Activated naive CD4-positive, alpha-beta T cell treated with anti-CD3 and anti-CD28 coated beads for 36 hours (primary cell): ENCODE results near the gene STX18. TPM values are rescaled to one million over a fixed set of nuclear protein-coding genes. Genes with fewer than 3 reads are reported as not detected.
A peak's percentile ranks its signal among the peaks of the same experiment; 100 is the strongest.

Experiments used
- CTCF ChIA-PET: fragments of 350-600 bp; sonication (Branson Sonifier 250); formaldehyde crosslinking; loops from one replicate; lab custom pipeline; 2021; ENCODE audit warnings: antibody characterized with exemption; lab: Charles Lee
- DNase-seq: peaks from one replicate; pipeline ENCODE4 v3.0.0-alpha.2; 2020
- H3K27ac Mint-ChIP-seq: one replicate; pipeline ENCODE4 v1.8.0; 2021; ENCODE audit warnings: mild to moderate bottlenecking, mixed read lengths
- H3K27me3 Mint-ChIP-seq: one replicate; pipeline ENCODE4 v1.8.0; 2021; ENCODE audit warnings: low read depth, mixed read lengths
- H3K36me3 Mint-ChIP-seq: one replicate; pipeline ENCODE4 v1.8.0; 2021; ENCODE audit warnings: low read depth, mixed read lengths
- H3K4me1 Mint-ChIP-seq: one replicate; pipeline ENCODE4 v1.8.0; 2021; ENCODE audit warnings: low read depth, mixed read lengths
- H3K4me3 Mint-ChIP-seq: one replicate; pipeline ENCODE4 v1.8.0; 2021; ENCODE audit warnings: mild to moderate bottlenecking, moderate library complexity, mixed read lengths
- H3K9me3 Mint-ChIP-seq: one replicate; pipeline ENCODE4 v1.8.0; 2021; ENCODE audit warnings: mixed read lengths
- intact Hi-C: fragments of 100-400 bp; cut with micrococcal nuclease; formaldehyde crosslinking; loops from one replicate; pipeline ENCODE4 v1.15.1; 2023
- total RNA-seq, 2 experiments: library from RNA; stranded (reverse); gene quantifications; one replicate each; pipeline ENCODE4 v1.2.3, GENCODE V29; 2021

STX18 gene
- total RNA-seq, 2 experiments from 2014 or later, result 18.3 to 19.0 TPM

- CTCF ChIA-PET, result no interaction called here
- H3K4me1 Mint-ChIP-seq, result peaks cover 3% of the 10 kb centered on the region
Measured at GRCh38 chr4:4446434-4446833, 95.4 kb downstream of the STX18 start.

GRCh38 chr4:4443821-4444220, 98.0 kb downstream of the STX18 start:
- no peak overlapping the region for H3K27ac Mint-ChIP-seq
- H3K27me3 Mint-ChIP-seq, result no peaks in the 10 kb centered on the region
- CTCF ChIA-PET, result interaction anchor here (0.6 kb wide), 1 partner anchor 31 kb away, joined by 3 read pairs; no protein-coding TSS in a partner anchor
- no peaks in the 10 kb centered on the region for H3K9me3 Mint-ChIP-seq
- H3K4me1 Mint-ChIP-seq, result peaks cover 3% of the 10 kb centered on the region
- intact Hi-C loops, result no loop called here
- H3K4me3 Mint-ChIP-seq, result no peak overlapping the region
- DNase-seq, result no peak
- H3K36me3 Mint-ChIP-seq, result peaks cover 4% of the 10 kb centered on the region

More at GRCh38 chr4:4446434-4446833, 95.4 kb downstream of the STX18 start:
- Mint-ChIP-seq H3K27me3 (no peaks in the 10 kb centered on the region), H3K36me3 (peaks cover 7% of the 10 kb centered on the region), H3K9me3 (no peaks in the 10 kb centered on the region), H3K27ac (no peak overlapping the region), H3K4me3 (no peak overlapping the region)
- DNase-seq, result no peak
- intact Hi-C loops, result no loop called here

- H3K27me3 Mint-ChIP-seq, result no peaks in the 10 kb centered on the region
- CTCF ChIA-PET, result interaction anchor here (0.5 kb wide), 1 partner anchor 236 kb away, joined by 3 read pairs; no protein-coding TSS in a partner anchor
- H3K36me3 Mint-ChIP-seq, result peaks cover 15% of the 10 kb centered on the region
- DNase-seq, result no peak
- H3K27ac Mint-ChIP-seq, result no peak overlapping the region
- no peak overlapping the region for H3K4me3 Mint-ChIP-seq
- intact Hi-C loops, result no loop called here
- peaks cover 9% of the 10 kb centered on the region for H3K4me1 Mint-ChIP-seq
- no peaks in the 10 kb centered on the region for H3K9me3 Mint-ChIP-seq
Measured at GRCh38 chr4:4440333-4441061, 101.4 kb downstream of the STX18 start.

DNA sequence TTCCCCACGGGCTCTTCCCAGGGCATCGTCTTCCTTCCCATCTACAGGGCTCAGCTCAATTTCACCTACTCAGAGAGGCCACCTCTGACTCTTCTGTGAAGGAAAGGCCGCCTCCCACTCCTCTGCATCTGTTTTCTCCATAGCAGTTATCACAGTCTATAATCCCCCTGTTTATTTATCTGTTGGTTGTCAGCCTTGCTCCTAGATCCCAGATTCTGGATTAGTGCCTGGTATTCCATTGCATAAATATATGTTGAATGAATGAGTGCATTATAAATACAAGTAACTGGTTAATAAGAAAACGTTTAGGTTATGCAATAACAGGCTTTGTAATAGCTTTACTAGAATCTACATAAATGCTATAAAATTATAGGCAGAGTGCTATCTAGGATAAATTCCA, 102.1 kb downstream of the STX18 start:
- no peak overlapping the region for H3K4me3 Mint-ChIP-seq
- H3K27ac Mint-ChIP-seq, result no peak overlapping the region
- intact Hi-C loops, result no loop called here

GRCh38 chr4:4438891-4439290, 103.0 kb downstream of the STX18 start:
- intact Hi-C loops, result no loop called here
- H3K4me1 Mint-ChIP-seq, result peaks cover 9% of the 10 kb centered on the region
- no peak overlapping the region for H3K27ac Mint-ChIP-seq
- peaks cover 13% of the 10 kb centered on the region for H3K36me3 Mint-ChIP-seq
- no peaks in the 10 kb centered on the region for H3K27me3 Mint-ChIP-seq
- no peak for DNase-seq
- CTCF ChIA-PET, result no interaction called here
- no peak overlapping the region for H3K4me3 Mint-ChIP-seq
- no peaks in the 10 kb centered on the region for H3K9me3 Mint-ChIP-seq

More for the DNA sequence above, 102.1 kb downstream of the STX18 start:
- DNase-seq, result no peak
- no peaks in the 10 kb centered on the region for H3K9me3 Mint-ChIP-seq
- H3K4me1 Mint-ChIP-seq, result peaks cover 9% of the 10 kb centered on the region
- peaks cover 14% of the 10 kb centered on the region for H3K36me3 Mint-ChIP-seq
- CTCF ChIA-PET, result interaction anchor here (0.5 to 0.6 kb wide), 3 partner anchors 28 to 1821 kb away, joined by 3 to 5 read pairs (median 3); no protein-coding TSS in a partner anchor
- no peaks in the 10 kb centered on the region for H3K27me3 Mint-ChIP-seq

DNA sequence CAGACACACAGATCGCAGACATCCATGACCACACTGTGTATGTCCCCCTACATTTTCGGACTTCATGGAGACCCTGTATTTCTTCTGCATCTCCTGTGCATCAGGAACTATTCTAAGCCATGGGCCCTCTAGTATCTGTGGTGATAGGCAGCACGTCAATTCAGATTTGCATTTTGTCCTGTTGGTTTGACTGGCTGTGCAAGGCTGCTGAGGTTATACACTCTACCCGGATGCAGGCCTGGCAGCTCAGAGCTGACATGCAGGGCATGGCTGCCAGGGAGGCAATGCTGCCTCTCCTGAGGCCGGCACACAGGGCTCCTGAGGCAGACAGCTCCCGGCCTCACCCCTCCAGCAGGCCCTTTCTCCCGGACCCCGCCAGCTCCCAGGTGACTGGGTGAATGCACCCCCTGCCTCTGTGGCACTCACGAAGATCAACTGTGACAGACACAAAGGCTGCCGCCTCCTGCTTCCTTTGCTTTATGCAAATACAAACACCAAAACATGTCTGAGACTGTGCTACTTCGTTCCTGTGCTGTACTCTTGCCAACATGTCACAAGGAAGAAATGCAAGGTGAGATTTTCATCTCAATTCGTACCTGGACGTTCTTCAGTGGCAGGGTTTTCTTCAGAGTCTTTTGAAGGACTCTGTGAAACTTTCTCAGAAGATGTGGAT, 103.9 kb downstream of the STX18 start:
- CTCF ChIA-PET, result no interaction called here
- DNase-seq, result no peak
- H3K4me3 Mint-ChIP-seq, result no peak overlapping the region
- H3K27me3 Mint-ChIP-seq, result no peaks in the 10 kb centered on the region
- no peak overlapping the region for H3K27ac Mint-ChIP-seq
- H3K9me3 Mint-ChIP-seq, result no peaks in the 10 kb centered on the region
- H3K4me1 Mint-ChIP-seq, result peaks cover 9% of the 10 kb centered on the region
- peaks cover 15% of the 10 kb centered on the region for H3K36me3 Mint-ChIP-seq
- intact Hi-C loops, result no loop called here

- no peaks in the 10 kb centered on the region for H3K27me3 Mint-ChIP-seq
- DNase-seq, result no peak
- peaks cover 9% of the 10 kb centered on the region for H3K4me1 Mint-ChIP-seq
- peaks cover 15% of the 10 kb centered on the region for H3K36me3 Mint-ChIP-seq
- H3K27ac Mint-ChIP-seq, result peak overlapping the region; percentile 48
- no peak overlapping the region for H3K4me3 Mint-ChIP-seq
- H3K9me3 Mint-ChIP-seq, result no peaks in the 10 kb centered on the region
- intact Hi-C loops, result no loop called here
- CTCF ChIA-PET, result interaction anchor here (0.7 kb wide), 1 partner anchor 662 kb away, joined by 3 read pairs; no protein-coding TSS in a partner anchor
Measured at GRCh38 chr4:4436244-4436823, 105.5 kb downstream of the STX18 start.

- H3K36me3 Mint-ChIP-seq, result peaks cover 15% of the 10 kb centered on the region
- CTCF ChIA-PET, result interaction anchor here (0.6 kb wide), 1 partner anchor 176 kb away, joined by 3 read pairs; no protein-coding TSS in a partner anchor
- DNase-seq, result no peak
- no peaks in the 10 kb centered on the region for H3K27me3 Mint-ChIP-seq
- H3K9me3 Mint-ChIP-seq, result no peaks in the 10 kb centered on the region
- peaks cover 12% of the 10 kb centered on the region for H3K4me1 Mint-ChIP-seq
- no peak overlapping the region for H3K4me3 Mint-ChIP-seq
- intact Hi-C loops, result no loop called here
- H3K27ac Mint-ChIP-seq, result no peak overlapping the region
Measured at GRCh38 chr4:4433941-4434340, 107.9 kb downstream of the STX18 start.

- intact Hi-C loops, result no loop called here
- no peak for DNase-seq
- H3K4me1 Mint-ChIP-seq, result peaks cover 12% of the 10 kb centered on the region
- no peaks in the 10 kb centered on the region for H3K27me3 Mint-ChIP-seq
- CTCF ChIA-PET, result interaction anchor here (1.8 kb wide), 1 partner anchor 48 kb away, joined by 5 read pairs; no protein-coding TSS in a partner anchor
- H3K4me3 Mint-ChIP-seq, result no peak overlapping the region
- peaks cover 10% of the 10 kb centered on the region for H3K36me3 Mint-ChIP-seq
- H3K27ac Mint-ChIP-seq, result no peak overlapping the region
- H3K9me3 Mint-ChIP-seq, result no peaks in the 10 kb centered on the region
Measured at GRCh38 chr4:4432341-4433125, 109.3 kb downstream of the STX18 start.

DNA sequence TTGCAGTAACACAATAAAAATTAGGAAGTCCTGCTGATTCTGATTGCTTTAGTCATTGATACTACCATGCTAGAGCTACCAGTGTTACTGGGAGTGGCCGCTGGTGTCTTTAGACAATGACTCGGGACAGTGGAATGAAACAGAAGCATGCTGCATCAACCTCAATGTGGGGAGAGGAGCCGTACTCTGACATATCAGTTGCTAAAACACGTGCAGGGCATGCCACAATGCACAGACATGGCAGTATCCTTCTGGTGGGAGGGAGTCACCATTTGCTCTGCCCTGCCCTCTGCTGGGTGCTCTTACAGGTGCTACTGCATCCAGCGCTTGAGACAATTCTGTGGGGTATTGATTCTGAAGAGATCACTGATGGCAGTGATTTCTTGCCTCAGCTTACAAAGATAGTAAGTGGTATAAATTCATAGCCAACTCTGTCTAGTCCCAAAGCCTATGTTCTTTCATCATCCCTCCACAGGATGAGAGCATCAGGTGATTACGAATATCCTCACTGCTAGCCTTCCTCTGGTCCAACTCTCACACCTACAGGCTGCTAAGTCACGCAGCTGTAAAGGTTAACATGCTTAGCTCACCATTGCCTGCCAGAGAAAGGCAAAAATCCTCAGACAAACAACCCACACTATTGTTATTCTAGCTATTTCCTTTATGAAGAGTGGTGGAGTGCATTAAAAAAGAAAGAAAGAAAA, 111.2 kb downstream of the STX18 start:
- peak; percentile 69 for DNase-seq
- Mint-ChIP-seq H3K36me3 (peaks cover 2% of the 10 kb centered on the region), H3K4me3 (no peak overlapping the region), H3K27ac (no peak overlapping the region), H3K9me3 (no peaks in the 10 kb centered on the region), H3K27me3 (no peaks in the 10 kb centered on the region), H3K4me1 (peaks cover 4% of the 10 kb centered on the region)
- CTCF ChIA-PET, result interaction anchor here (0.8 to 2.5 kb wide), 6 partner anchors 10 to 171 kb away, joined by 3 to 10 read pairs (median 4); no protein-coding TSS in a partner anchor
- intact Hi-C loops, result loop anchor here (1.0 to 2.0 kb wide), 3 partner anchors 45 to 178 kb away; no protein-coding TSS in a partner anchor
